ENCODE data around the gene SERPINB10.

Gene SERPINB10

GRCh38 chr18:63951302-63951705 is 43.5 kb downstream of the SERPINB10 start:
- no peak for DNase-seq

- no peak for DNase-seq
These were observed 46.1 kb downstream of the SERPINB10 start for GRCh38 chr18:63953811-63954210.

GRCh38 chr18:63956755-63957154 is 49.0 kb downstream of the SERPINB10 start:
- no peak for DNase-seq

- no peak for DNase-seq
These were observed 53.1 kb downstream of the SERPINB10 start for GRCh38 chr18:63960891-63961290.

GRCh38 chr18:63961435-63961980 is 53.8 kb downstream of the SERPINB10 start:
- DNase-seq: no peak

- DNase-seq: no peak
These were observed 54.4 kb downstream of the SERPINB10 start for GRCh38 chr18:63962137-63962536.

GRCh38 chr18:63963615-63964256 is 56.0 kb downstream of the SERPINB10 start:
- peak; percentile 39 for DNase-seq

GRCh38 chr18:63964908-63965307 is 57.1 kb downstream of the SERPINB10 start:
- no peak for DNase-seq

GRCh38 chr18:63965716-63966330 is 58.1 kb downstream of the SERPINB10 start:
- no peak for DNase-seq

GRCh38 chr18:63969942-63970808 is 62.4 kb downstream of the SERPINB10 start, which contains the start of gene SERPINB8:
SERPINB8 (plus strand) TSS chr18:63970081; CDS start chr18:63978309, 8,228 bp downstream.
- DNase-seq: peak; percentile 83

GRCh38 chr18:63970809-63971205 is 63.0 kb downstream of the SERPINB10 start:
- DNase-seq: no peak

GRCh38 chr18:63971320-63972001 is 63.7 kb downstream of the SERPINB10 start:
- DNase-seq: no peak

GRCh38 chr18:63972002-63972376 is 64.2 kb downstream of the SERPINB10 start:
- no peak for DNase-seq

GRCh38 chr18:63974991-63975390 is 67.2 kb downstream of the SERPINB10 start:
- DNase-seq: no peak

- no peak for DNase-seq
These were observed 67.9 kb downstream of the SERPINB10 start for GRCh38 chr18:63975628-63976027.

- DNase-seq: no peak
These were observed 69.3 kb downstream of the SERPINB10 start for GRCh38 chr18:63977040-63977439.

GRCh38 chr18:63979409-63979920 is 71.7 kb downstream of the SERPINB10 start:
- peak; percentile 24 for DNase-seq

GRCh38 chr18:63980027-63980426 is 72.3 kb downstream of the SERPINB10 start:
- DNase-seq: no peak

- no peak for DNase-seq
These were observed 73.2 kb downstream of the SERPINB10 start for GRCh38 chr18:63980896-63981460.

GRCh38 chr18:63981719-63982118 is 74.0 kb downstream of the SERPINB10 start:
- no peak for DNase-seq

- DNase-seq: no peak
These were observed 74.6 kb downstream of the SERPINB10 start for GRCh38 chr18:63982361-63982760.

Data from activated naive CD4-positive, alpha-beta T cell treated with anti-CD3 and anti-CD28 coated beads, Interleukin-2, amount 50 U/mL, for 16 hours (primary cell).